H1 (cell line): ENCODE data around the gene IQCH. TPM values are rescaled to one million over a fixed set of nuclear protein-coding genes. Genes with fewer than 3 reads are reported as not detected.

Experiments
- HDAC2 ChIP-seq, 2 experiments: fragments of 300-600 bp in 1 of 2; sonication (generic) in 1 of 2; IDR thresholded peaks; 2 replicates each; pipeline ENCODE4 v1.6.1; 2011 to 2012; ENCODE audit warnings: low read depth in 2 of 2, low read length in 2 of 2, mild to moderate bottlenecking in 2 of 2, moderate library complexity in 2 of 2, borderline replicate concordance in 1 of 2, inconsistent platforms in 1 of 2
- KDM4A ChIP-seq: IDR thresholded peaks from one replicate; pipeline ENCODE4 v1.7.1; 2012; ENCODE audit warnings: low read depth, mild to moderate bottlenecking, moderate library complexity, low read length, inconsistent platforms; ENCODE audit not compliant: severe bottlenecking
- SIN3A ChIP-seq, 2 experiments: IDR thresholded peaks in 1 of 2; conservative IDR thresholded peaks in 1 of 2; 2 replicates each; pipeline ENCODE4 v1.6.1; 2011 to 2012; ENCODE audit warnings: low read length in 2 of 2, improper control_type of control experiment in 1 of 2, low read depth in 1 of 2, mild to moderate bottlenecking in 1 of 2
- polyA plus RNA-seq, 7 experiments: library from polyadenylated mRNA; depleted of rRNA in 3 of 7; stranded (reverse) in 5 of 7; unstranded in 2 of 7; fragments of >200 nt in 5 of 7; fragments of 200-250 nt in 2 of 7; gene quantifications; 1 replicate in 5 of 7; 2 replicates in 1 of 7; 4 replicates in 1 of 7; pipeline versions ENCODE4 v1.2.1 to v1.2.3, GENCODE V29; 2011 to 2013; ENCODE audit warnings: missing spikeins in 2 of 7, mixed read lengths in 2 of 7
- total RNA-seq: library from RNA; stranded (reverse); fragmentation: NEBNext Ultra II Directional; extraction: Animal tissue kit (Norgen Biotek cat#: 25700); gene quantifications from 2 replicates; pipeline ENCODE4 v1.2.1, GENCODE V29; 2021
- TF ChIP-seq, protein P1 (sequence below): IDR thresholded peaks from 2 replicates; pipeline ENCODE4 v1.6.1; 2011; ENCODE audit warnings: low read depth, mild to moderate bottlenecking, low read length; ENCODE audit not compliant: insufficient read depth

IQCH gene
- total and polyA plus RNA-seq, 2 of the 8 experiments (the other 6 are each of a cell fraction or from before 2014, with no cell fraction given) = 0.60 to 1.9 TPM

- TF ChIP-seq HDAC2 (IDR thresholded peaks at IDR 0.05; ENCODE audit: borderline replicate concordance in 1 of 2, low read depth in 2 of 2, low read length in 2 of 2) (no peak), KDM4A (no peak), SIN3A (conservative IDR thresholded peaks at IDR 0.05 in 1 of 2, IDR thresholded peaks at IDR 0.05 in 1 of 2; ENCODE audit: low read depth in 1 of 2, low read length in 2 of 2) (0 out of 4 replicates have a peak, but pooled peaks of 1 of the 2 experiments have one; percentile 33)
- TF ChIP-seq, protein P1, sequence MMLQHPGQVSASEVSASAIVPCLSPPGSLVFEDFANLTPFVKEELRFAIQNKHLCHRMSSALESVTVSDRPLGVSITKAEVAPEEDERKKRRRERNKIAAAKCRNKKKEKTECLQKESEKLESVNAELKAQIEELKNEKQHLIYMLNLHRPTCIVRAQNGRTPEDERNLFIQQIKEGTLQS = no peak
Observed at GRCh38 chr15:67521783-67522568, 267.4 kb downstream of the IQCH start (continued).
